GM19351 (cell line): ENCODE data around the gene NOMO2.
"Not testable (repeated sequence)": the region's sequence is repeated elsewhere in the genome, so short reads cannot be mapped to it uniquely, and the experiment has no call there.

Experiments used
- ATAC-seq: cut with Tn5 transposase; IDR thresholded peaks from one replicate; pipeline ENCODE4 v1.9.1; 2021; ENCODE audit warnings: mild to moderate bottlenecking, moderate library complexity; ENCODE audit not compliant: unreplicated experiment

NOMO2 gene

GRCh38 chr16:18521445-18522181, 40.3 kb downstream of the NOMO2 start:
- ATAC-seq = not testable (repeated sequence)

DNA sequence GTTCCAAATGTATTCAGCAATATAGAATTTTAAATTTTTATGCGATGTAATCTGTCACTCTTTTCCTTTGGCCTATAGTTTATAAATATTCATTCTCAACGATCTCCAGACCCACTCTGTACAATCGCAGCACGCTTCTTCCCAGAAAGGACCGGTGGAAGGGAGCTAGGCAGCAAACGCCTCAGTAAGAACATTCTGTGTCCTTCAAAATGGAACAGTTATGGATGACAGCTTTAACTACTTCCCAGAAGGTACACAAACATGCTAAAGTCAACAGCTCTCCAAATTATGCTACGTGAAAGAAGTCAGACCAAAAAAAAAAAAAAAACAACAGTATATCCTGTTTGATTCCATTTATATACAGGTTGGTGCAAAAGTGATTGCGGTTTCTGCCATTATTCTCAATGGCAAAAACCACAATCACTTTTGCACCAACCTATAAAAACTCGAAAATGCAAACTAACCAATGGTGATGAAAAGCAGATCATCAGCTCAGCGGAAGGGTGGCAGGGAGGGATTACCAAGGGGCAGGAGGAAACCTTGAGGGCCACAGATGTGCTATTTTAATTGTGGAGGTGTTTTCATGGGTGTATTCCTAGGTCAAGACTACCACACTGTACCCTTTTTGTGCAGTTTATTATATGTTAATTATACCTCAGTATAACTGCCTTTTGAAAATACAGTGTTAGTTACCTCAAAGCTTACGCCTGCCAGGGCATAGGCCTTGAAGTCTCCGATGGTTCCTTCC, 43.2 kb downstream of the NOMO2 start:
- ATAC-seq = not testable (repeated sequence)

- not testable (repeated sequence) for ATAC-seq
Measured at GRCh38 chr16:18498430-18498829, 63.5 kb downstream of the NOMO2 start.

DNA sequence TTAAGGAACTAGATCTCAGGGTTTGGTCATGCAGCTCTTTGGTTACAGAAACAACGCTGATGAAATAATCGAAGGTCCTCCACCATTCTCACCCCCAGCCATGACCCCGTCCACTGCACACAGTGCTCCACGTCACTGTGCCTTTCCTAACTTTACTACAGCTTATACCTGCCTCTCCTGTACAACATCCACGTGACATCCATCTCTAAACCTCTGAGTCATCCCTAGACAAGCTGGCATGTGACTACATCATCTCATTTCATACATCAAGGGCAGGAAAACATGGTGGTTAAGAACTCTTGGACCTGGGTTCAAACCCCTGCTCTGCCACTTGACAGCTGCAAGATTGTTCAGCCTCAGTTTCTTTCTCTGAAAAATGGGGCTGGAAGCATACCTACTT, 64.9 kb downstream of the NOMO2 start:
- not testable (repeated sequence) for ATAC-seq

- not testable (repeated sequence) for ATAC-seq
Measured at GRCh38 chr16:18492118-18492897, 69.6 kb downstream of the NOMO2 start.

DNA sequence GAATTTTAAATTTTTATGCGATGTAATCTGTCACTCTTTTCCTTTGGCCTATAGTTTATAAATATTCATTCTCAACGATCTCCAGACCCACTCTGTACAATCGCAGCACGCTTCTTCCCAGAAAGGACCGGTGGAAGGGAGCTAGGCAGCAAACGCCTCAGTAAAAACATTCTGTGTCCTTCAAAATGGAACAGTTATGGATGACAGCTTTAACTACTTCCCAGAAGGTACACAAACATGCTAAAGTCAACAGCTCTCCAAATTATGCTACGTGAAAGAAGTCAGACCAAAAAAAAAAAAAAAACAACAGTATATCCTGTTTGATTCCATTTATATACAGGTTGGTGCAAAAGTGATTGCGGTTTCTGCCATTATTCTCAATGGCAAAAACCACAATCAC, 125.9 kb downstream of the NOMO2 start:
- not testable (repeated sequence) for ATAC-seq

- not testable (repeated sequence) for ATAC-seq
Measured at GRCh38 chr16:18415827-18416226, 146.1 kb downstream of the NOMO2 start.

DNA sequence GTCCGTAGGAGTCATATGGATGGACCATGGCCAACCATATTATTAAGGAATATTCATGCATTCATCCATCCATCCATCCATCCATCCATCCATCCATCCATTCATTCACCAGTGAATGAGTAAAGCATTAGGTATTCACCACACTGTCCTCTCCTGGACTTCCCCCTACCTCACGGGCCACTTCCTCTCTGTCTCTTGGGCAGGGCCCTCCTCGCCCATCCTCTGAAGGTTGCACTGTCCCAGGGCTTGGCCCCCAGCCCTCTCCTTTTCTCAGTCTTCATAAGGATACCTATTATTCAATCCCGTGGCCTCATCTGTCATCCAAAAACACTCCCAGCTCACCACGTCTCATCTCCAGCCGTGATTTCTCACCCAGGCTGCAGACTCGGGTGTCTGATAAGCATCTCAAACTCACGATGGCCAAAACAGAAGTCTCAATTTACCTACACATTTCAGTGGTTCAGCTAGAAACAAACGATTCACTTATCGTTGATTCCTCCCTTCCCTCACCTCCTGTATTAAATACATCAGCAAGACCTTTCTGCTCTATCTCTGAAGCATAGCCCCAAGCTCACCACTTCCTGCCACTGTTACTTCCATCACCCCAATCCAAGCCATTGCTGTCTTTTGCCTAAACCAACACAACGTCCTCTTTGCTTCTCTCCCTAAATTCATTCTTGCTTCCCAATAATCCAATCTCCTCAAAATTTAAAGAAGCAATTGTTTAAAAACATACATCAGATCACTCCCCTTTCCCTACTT, 152.2 kb downstream of the NOMO2 start:
- ATAC-seq = not testable (repeated sequence)

- not testable (repeated sequence) for ATAC-seq
Measured at GRCh38 chr16:18401851-18402657, 159.8 kb downstream of the NOMO2 start.

DNA sequence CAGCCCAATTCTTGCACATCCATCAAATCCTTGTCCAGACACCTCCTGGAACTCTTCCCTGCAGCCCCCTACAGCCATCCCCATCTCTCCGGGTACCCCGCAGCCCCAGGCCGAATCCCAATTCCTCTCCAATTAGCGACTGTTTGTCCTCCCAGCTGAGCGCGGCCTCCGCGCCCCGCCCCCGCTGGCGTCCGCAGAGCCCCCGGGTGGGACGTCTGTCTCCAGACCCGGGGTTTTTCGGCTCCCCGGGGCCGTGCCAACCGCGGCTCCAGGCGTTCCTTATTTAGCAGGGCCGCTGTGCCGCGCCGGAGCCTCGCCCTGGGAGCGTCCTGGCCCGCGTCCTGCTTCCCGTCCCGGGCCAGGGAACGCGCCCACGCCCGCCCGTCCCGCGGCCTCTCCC, 160.7 kb downstream of the NOMO2 start:
- not testable (repeated sequence) for ATAC-seq

- ATAC-seq = not testable (repeated sequence)
Measured at GRCh38 chr16:18394363-18394762, 167.5 kb downstream of the NOMO2 start.

DNA sequence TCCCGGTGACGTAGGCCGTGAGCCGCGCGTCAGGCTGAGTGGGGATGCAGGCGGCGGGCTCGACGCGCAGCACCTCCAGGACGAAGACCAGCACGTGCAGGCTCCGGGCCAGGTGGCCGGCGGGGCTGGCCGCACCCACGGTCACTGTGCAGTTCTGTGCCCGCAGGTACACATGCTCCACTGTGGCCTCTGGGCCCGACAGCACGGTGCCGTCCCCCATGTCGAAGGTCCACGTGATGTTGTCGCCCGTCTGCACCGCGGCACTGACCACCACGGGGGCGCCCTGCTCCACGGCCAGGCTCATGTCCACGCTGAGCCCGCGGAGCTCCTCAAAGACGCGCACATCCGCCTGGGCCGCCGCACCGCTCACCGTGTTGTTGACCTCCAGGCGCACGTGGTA, 174.1 kb downstream of the NOMO2 start:
- ATAC-seq = not testable (repeated sequence)

DNA sequence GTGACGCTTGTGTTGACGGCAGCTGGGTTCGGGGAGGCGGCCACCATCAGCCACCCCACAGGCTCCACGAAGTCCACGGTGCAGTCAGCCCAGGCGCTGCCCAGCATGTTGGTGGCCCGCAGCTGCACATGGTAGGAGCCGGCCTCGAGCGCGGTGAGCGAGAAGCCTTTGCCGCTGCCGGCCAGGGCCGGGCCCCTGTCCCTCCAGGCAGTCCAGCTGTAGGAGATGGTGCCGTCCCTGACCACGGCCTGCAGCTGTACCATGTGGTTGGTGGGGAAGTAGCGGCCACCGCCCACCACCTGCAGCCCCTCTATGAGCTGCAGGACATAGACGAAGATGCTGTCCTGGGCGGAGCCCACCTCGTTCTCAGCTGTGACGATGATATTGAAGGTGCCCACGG, 175.4 kb downstream of the NOMO2 start:
- ATAC-seq = not testable (repeated sequence)

GRCh38 chr16:18385285-18385684, 176.6 kb downstream of the NOMO2 start:
- ATAC-seq = not testable (repeated sequence)

- not testable (repeated sequence) for ATAC-seq
Measured at GRCh38 chr16:18384869-18385268, 177.0 kb downstream of the NOMO2 start.

DNA sequence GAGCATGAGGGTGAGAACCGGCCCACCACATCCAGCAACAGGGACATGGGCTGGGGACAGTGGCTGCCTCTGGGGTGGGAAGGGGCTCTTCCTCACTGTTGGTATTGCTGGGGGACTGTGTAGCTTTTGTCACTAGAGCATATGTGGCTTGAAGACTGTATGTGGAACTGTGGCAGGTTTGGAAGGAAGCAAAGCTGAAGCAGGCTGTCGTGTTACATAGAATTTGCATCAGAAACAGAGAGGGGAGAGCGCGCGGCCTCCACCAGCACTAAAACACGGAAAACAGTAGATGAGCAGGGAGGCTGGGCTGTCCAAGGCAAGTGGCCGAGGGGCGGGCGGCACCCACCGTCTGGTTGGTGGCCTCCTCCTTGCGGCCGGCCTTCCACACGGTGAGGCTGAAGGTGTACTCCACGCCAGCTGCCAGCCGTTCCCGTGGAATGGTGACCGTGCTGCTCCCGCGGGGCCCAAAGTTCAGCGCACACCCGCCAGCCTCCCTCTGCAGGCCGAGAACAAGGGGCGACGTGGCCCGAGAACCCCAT, 177.7 kb downstream of the NOMO2 start:
- not testable (repeated sequence) for ATAC-seq

DNA sequence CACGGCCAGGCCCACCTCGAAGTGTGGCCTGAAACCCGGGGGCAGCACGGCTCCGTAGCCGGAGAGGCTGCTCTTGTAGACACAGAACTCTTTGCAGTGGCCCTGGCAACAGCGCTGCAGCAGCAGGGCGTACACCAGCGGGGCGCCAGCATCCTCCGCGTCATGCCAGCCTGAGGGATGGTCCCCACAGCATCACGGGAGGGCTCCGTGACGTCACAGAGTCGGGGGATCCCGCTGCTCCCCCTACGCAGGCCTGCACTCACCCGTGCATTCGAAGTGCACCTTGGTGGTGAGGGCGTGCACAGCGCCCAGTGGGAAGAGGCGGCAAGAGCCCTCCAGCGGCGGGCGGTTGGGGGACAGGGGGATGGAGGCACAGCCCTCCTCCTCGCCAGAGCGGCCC, 179.2 kb downstream of the NOMO2 start:
- not testable (repeated sequence) for ATAC-seq
